GM18907 (cell line): ENCODE results near the gene NXNL1.
A peak's percentile ranks its signal among the peaks of the same experiment; 100 is the strongest.
"Not testable (repeated sequence)": the region's sequence is repeated elsewhere in the genome, so short reads cannot be mapped to it uniquely, and the experiment has no call there.

Experiments used
- ATAC-seq: cut with Tn5 transposase; IDR thresholded peaks from one replicate; pipeline ENCODE4 v1.9.1; 2021; ENCODE audit warnings: mild to moderate bottlenecking, moderate library complexity; ENCODE audit not compliant: unreplicated experiment

Gene NXNL1

GRCh38 chr19:17487284-17488121 lies 26.8 kb upstream of the NXNL1 start:
- no peak for ATAC-seq

- no peak for ATAC-seq
These were observed 26.0 kb upstream of the NXNL1 start for GRCh38 chr19:17486545-17487240.

- no peak for ATAC-seq
These were observed 23.9 kb upstream of the NXNL1 start for GRCh38 chr19:17484520-17485185.

GRCh38 chr19:17483605-17484002 lies 22.9 kb upstream of the NXNL1 start:
- ATAC-seq, result no peak

- no peak for ATAC-seq
These were observed 22.3 kb upstream of the NXNL1 start for GRCh38 chr19:17482877-17483604.

- no peak for ATAC-seq
These were observed 21.3 kb upstream of the NXNL1 start for GRCh38 chr19:17481986-17482385.

- ATAC-seq, result no peak
These were observed 18.6 kb upstream of the NXNL1 start for GRCh38 chr19:17479325-17479791.

- no peak for ATAC-seq
These were observed 14.9 kb upstream of the NXNL1 start for GRCh38 chr19:17475541-17476115.

GRCh38 chr19:17475011-17475540 lies 14.3 kb upstream of the NXNL1 start:
- ATAC-seq, result not testable (repeated sequence)

- no peak for ATAC-seq
These were observed 12.3 kb upstream of the NXNL1 start for GRCh38 chr19:17473041-17473440.

GRCh38 chr19:17471410-17472125 lies 10.8 kb upstream of the NXNL1 start:
- no peak for ATAC-seq

GRCh38 chr19:17470068-17470841 lies 9.5 kb upstream of the NXNL1 start, which contains the start of gene SLC27A1:
Gene SLC27A1 (plus strand): TSS chr19:17470524. CDS start chr19:17470541, 17 bp downstream.
- ATAC-seq, result peak; percentile 77

- ATAC-seq, result peak; percentile 56
These were observed 8.8 kb upstream of the NXNL1 start for GRCh38 chr19:17469481-17470067.

GRCh38 chr19:17469092-17469480 lies 8.4 kb upstream of the NXNL1 start:
- no peak for ATAC-seq

- no peak for ATAC-seq
These were observed 7.8 kb upstream of the NXNL1 start for GRCh38 chr19:17468302-17469091.

- no peak for ATAC-seq
These were observed 7.0 kb upstream of the NXNL1 start for GRCh38 chr19:17467471-17468301.

- no peak for ATAC-seq
These were observed 5.7 kb upstream of the NXNL1 start for GRCh38 chr19:17466487-17466850.
